ENCODE data around the gene LGSN. TPM values are rescaled to one million over a fixed set of nuclear protein-coding genes. Genes with fewer than 3 reads are reported as not detected.
"Not testable (repeated sequence)": the region's sequence is repeated elsewhere in the genome, so short reads cannot be mapped to it uniquely, and the experiment has no call there.

LGSN gene
- total and polyA plus RNA-seq, 7 experiments from 2014 or later, result 0.11 to 0.21 TPM; not detected in 5

GRCh38 chr6:63340351-63340750 lies 20.6 kb upstream of the LGSN start:
- no peak for DNase-seq
- Mint-ChIP-seq H3K36me3 (no peaks in the 10 kb centered on the region), H3K27me3 (no peaks in the 10 kb centered on the region), H3K4me3 (no peak overlapping the region), H3K9me3 (peaks cover 0 to 33% (median 14%) of the 10 kb centered on the region in 11 donors), H3K4me1 (no peaks in the 10 kb centered on the region), H3K27ac (no peak overlapping the region)
- ATAC-seq, result no peak
- Histone ChIP-seq H3K4me1 (ENCODE audit: control insufficient read depth in 2 of 2, insufficient read depth in 2 of 2, low read length in 2 of 2) (no peaks in the 10 kb centered on the region), H3K27me3 (ENCODE audit: control insufficient read depth in 2 of 2, insufficient read depth in 2 of 2, low read length in 2 of 2) (no peaks in the 10 kb centered on the region), H3K36me3 (ENCODE audit: control insufficient read depth in 2 of 3, insufficient read depth in 3 of 3, low read length in 3 of 3) (no peaks in the 10 kb centered on the region), H3K4me3 (ENCODE audit: low read length) (no peak overlapping the region), H3K27ac (ENCODE audit: low read depth, low read length) (no peak overlapping the region), H3K9me3 (ENCODE audit: control insufficient read depth in 2 of 3, low read length in 3 of 3) (peaks cover 0 to 9% (median 0%) of the 10 kb centered on the region in 3 experiments)
- ChIA-PET CTCF (no interaction called here), POLR2A (no interaction called here)
- intact Hi-C loops (cut with micrococcal nuclease), result no loop called here

DNA sequence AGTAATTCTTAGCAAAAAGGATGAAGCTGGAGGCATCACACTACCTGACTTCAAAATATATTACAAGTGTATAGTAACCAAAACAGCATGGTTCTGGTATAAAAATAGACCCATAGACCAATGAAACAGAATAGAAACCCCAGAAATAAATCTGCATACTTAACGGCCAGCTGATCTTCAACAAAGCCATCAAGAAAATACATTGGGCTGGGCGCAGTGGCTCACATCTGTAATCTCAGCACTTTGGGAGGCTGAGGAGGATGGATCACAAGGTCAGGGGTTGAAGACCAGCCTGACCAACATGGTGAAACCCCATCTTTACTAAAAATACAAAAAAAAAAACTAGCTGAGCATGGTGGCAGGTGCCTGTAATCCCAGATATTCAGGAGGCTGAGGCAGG lies 14.9 kb upstream of the LGSN start:
- CTCF ChIA-PET; H3K27me3 ChIP-seq (ENCODE audit: control insufficient read depth in 2 of 2, insufficient read depth in 2 of 2, low read length in 2 of 2); intact Hi-C loops (cut with micrococcal nuclease); H3K4me1 ChIP-seq (ENCODE audit: control insufficient read depth in 2 of 2, insufficient read depth in 2 of 2, low read length in 2 of 2); H3K27me3 Mint-ChIP-seq; H3K4me3 ChIP-seq (ENCODE audit: low read length); H3K36me3 Mint-ChIP-seq; ATAC-seq; DNase-seq; H3K9me3 ChIP-seq (ENCODE audit: control insufficient read depth in 2 of 3, low read length in 3 of 3); POLR2A ChIA-PET; H3K4me1 Mint-ChIP-seq; H3K27ac ChIP-seq (ENCODE audit: low read depth, low read length); H3K36me3 ChIP-seq (ENCODE audit: control insufficient read depth in 2 of 3, insufficient read depth in 3 of 3, low read length in 3 of 3); H3K4me3 Mint-ChIP-seq; H3K27ac Mint-ChIP-seq: not testable (repeated sequence)
- peaks cover 0 to 18% (median 8%) of the 10 kb centered on the region in 11 donors for H3K9me3 Mint-ChIP-seq

GRCh38 chr6:63333440-63333839 lies 13.7 kb upstream of the LGSN start:
- no peak overlapping the region for H3K27ac ChIP-seq (ENCODE audit: low read depth, low read length)
- H3K4me1 ChIP-seq (ENCODE audit: control insufficient read depth in 2 of 2, insufficient read depth in 2 of 2, low read length in 2 of 2), result no peaks in the 10 kb centered on the region
- no peak overlapping the region for H3K27ac Mint-ChIP-seq
- CTCF ChIA-PET, result no interaction called here
- DNase-seq (no peak), ATAC-seq (no peak)
- H3K36me3 ChIP-seq (ENCODE audit: control insufficient read depth in 2 of 3, insufficient read depth in 3 of 3, low read length in 3 of 3), result no peaks in the 10 kb centered on the region
- H3K9me3 Mint-ChIP-seq, result peaks cover 0 to 12% (median 6%) of the 10 kb centered on the region in 11 donors
- peaks cover 0 to 8% (median 3%) of the 10 kb centered on the region in 5 donors for H3K27me3 Mint-ChIP-seq
- no peak overlapping the region for H3K4me3 ChIP-seq (ENCODE audit: low read length)
- H3K9me3 ChIP-seq (ENCODE audit: control insufficient read depth in 2 of 3, low read length in 3 of 3), result peaks cover 0 to 4% (median 0%) of the 10 kb centered on the region in 3 experiments
- H3K4me1 Mint-ChIP-seq, result no peaks in the 10 kb centered on the region
- H3K27me3 ChIP-seq (ENCODE audit: control insufficient read depth in 2 of 2, insufficient read depth in 2 of 2, low read length in 2 of 2), result no peaks in the 10 kb centered on the region
- POLR2A ChIA-PET, result no interaction called here
- intact Hi-C loops (cut with micrococcal nuclease), result no loop called here
- H3K36me3 Mint-ChIP-seq, result no peaks in the 10 kb centered on the region
- H3K4me3 Mint-ChIP-seq, result no peak overlapping the region

- peaks cover 0 to 24% (median 12%) of the 10 kb centered on the region in 11 donors for H3K9me3 Mint-ChIP-seq
- H3K27ac Mint-ChIP-seq; H3K36me3 ChIP-seq (ENCODE audit: control insufficient read depth in 2 of 3, insufficient read depth in 3 of 3, low read length in 3 of 3); H3K4me3 ChIP-seq (ENCODE audit: low read length); intact Hi-C loops (cut with micrococcal nuclease); H3K4me1 Mint-ChIP-seq; ATAC-seq; CTCF ChIA-PET; H3K27me3 ChIP-seq (ENCODE audit: control insufficient read depth in 2 of 2, insufficient read depth in 2 of 2, low read length in 2 of 2); H3K4me1 ChIP-seq (ENCODE audit: control insufficient read depth in 2 of 2, insufficient read depth in 2 of 2, low read length in 2 of 2); H3K27me3 Mint-ChIP-seq; H3K27ac ChIP-seq (ENCODE audit: low read depth, low read length); DNase-seq; H3K36me3 Mint-ChIP-seq; H3K9me3 ChIP-seq (ENCODE audit: control insufficient read depth in 2 of 3, low read length in 3 of 3); H3K4me3 Mint-ChIP-seq: not testable (repeated sequence)
- POLR2A ChIA-PET, result interaction anchor here (1.1 kb wide), 1 partner anchor 22 kb away, joined by 3 read pairs; no protein-coding TSS in a partner anchor
These were observed 6.8 kb upstream of the LGSN start for GRCh38 chr6:63326630-63327029.

DNA sequence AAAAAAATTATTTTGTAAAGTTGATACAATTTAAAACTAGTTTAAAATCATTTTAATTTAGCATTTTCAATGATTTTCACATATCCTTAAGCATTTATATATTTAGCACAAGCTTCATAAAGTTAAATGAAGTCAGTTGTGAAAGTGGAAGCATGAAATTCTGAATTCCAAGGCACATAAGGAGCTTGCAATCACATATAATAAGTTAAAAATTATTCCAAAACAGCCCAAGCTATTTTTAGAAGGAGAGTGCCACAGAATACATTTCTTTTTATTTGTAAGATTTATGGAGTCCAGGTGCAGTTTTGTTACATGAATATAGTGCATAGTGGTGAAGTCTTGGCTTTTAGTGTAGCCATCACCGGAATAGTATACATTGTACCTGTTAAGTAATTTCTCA lies 3.2 kb upstream of the LGSN start:
- no peak overlapping the region for H3K4me3 ChIP-seq (ENCODE audit: low read length)
- no peaks in the 10 kb centered on the region for H3K9me3 ChIP-seq (ENCODE audit: control insufficient read depth in 2 of 3, low read length in 3 of 3)
- Mint-ChIP-seq H3K27ac (no peak overlapping the region), H3K9me3 (peaks cover 0 to 21% (median 12%) of the 10 kb centered on the region in 11 donors), H3K4me1 (no peaks in the 10 kb centered on the region), H3K36me3 (peaks cover 0 to 4% (median 0%) of the 10 kb centered on the region in 5 donors), H3K4me3 (no peak overlapping the region), H3K27me3 (peaks cover 0 to 8% (median 4%) of the 10 kb centered on the region in 5 donors)
- ChIA-PET POLR2A (no interaction called here), CTCF (no interaction called here)
- no peaks in the 10 kb centered on the region for H3K36me3 ChIP-seq (ENCODE audit: control insufficient read depth in 2 of 3, insufficient read depth in 3 of 3, low read length in 3 of 3)
- H3K27ac ChIP-seq (ENCODE audit: low read depth, low read length), result no peak overlapping the region
- intact Hi-C loops (cut with micrococcal nuclease), result no loop called here
- H3K27me3 ChIP-seq (ENCODE audit: control insufficient read depth in 2 of 2, insufficient read depth in 2 of 2, low read length in 2 of 2), result no peaks in the 10 kb centered on the region
- DNase-seq (no peak), ATAC-seq (no peak)
- H3K4me1 ChIP-seq (ENCODE audit: control insufficient read depth in 2 of 2, insufficient read depth in 2 of 2, low read length in 2 of 2), result no peaks in the 10 kb centered on the region

DNA sequence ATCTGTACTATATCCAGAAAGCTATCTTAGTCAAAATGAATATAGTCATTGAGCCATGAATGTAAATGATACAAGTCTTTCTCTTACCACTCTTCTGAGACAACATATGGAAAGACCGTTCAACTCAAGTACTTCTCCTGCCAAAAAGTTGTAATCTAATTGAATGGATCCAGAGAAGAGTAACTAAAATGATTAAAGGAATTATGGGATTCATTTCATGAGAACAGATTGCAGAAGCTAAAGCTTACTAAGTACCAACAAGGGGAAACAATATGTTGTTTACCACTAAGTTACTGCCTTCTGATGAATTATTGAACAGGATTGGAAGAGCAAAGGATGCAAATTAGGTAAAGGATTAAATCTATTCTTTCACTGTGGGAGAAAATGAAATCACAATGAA lies 2.0 kb upstream of the LGSN start:
- peaks cover 0 to 8% (median 4%) of the 10 kb centered on the region in 5 donors for H3K27me3 Mint-ChIP-seq
- ChIA-PET POLR2A (no interaction called here), CTCF (no interaction called here)
- DNase-seq (no peak), ATAC-seq (no peak)
- peaks cover 0 to 12% (median 9%) of the 10 kb centered on the region in 11 donors for H3K9me3 Mint-ChIP-seq
- no peak overlapping the region for H3K4me3 Mint-ChIP-seq
- Histone ChIP-seq H3K36me3 (ENCODE audit: control insufficient read depth in 2 of 3, insufficient read depth in 3 of 3, low read length in 3 of 3) (no peaks in the 10 kb centered on the region), H3K27ac (ENCODE audit: low read depth, low read length) (no peak overlapping the region), H3K27me3 (ENCODE audit: control insufficient read depth in 2 of 2, insufficient read depth in 2 of 2, low read length in 2 of 2) (no peaks in the 10 kb centered on the region), H3K4me3 (ENCODE audit: low read length) (no peak overlapping the region), H3K4me1 (ENCODE audit: control insufficient read depth in 2 of 2, insufficient read depth in 2 of 2, low read length in 2 of 2) (no peaks in the 10 kb centered on the region), H3K9me3 (ENCODE audit: control insufficient read depth in 2 of 3, low read length in 3 of 3) (no peaks in the 10 kb centered on the region)
- H3K36me3 Mint-ChIP-seq, result no peaks in the 10 kb centered on the region
- intact Hi-C loops (cut with micrococcal nuclease), result no loop called here
- H3K4me1 Mint-ChIP-seq, result no peaks in the 10 kb centered on the region
- no peak overlapping the region for H3K27ac Mint-ChIP-seq

GRCh38 chr6:63317641-63318040 lies 2.1 kb downstream of the LGSN start:
- H3K27me3 ChIP-seq (ENCODE audit: control insufficient read depth in 2 of 2, insufficient read depth in 2 of 2, low read length in 2 of 2), result no peaks in the 10 kb centered on the region
- CTCF ChIA-PET, result no interaction called here
- Mint-ChIP-seq H3K27ac (no peak overlapping the region), H3K4me1 (no peaks in the 10 kb centered on the region), H3K36me3 (no peaks in the 10 kb centered on the region), H3K4me3 (no peak overlapping the region), H3K27me3 (peaks cover 2 to 15% (median 10%) of the 10 kb centered on the region in 5 donors), H3K9me3 (peaks cover 0 to 5% (median 0%) of the 10 kb centered on the region in 11 donors)
- no peak overlapping the region for H3K27ac ChIP-seq (ENCODE audit: low read depth, low read length)
- no peaks in the 10 kb centered on the region for H3K9me3 ChIP-seq (ENCODE audit: control insufficient read depth in 2 of 3, low read length in 3 of 3)
- no peaks in the 10 kb centered on the region for H3K36me3 ChIP-seq (ENCODE audit: control insufficient read depth in 2 of 3, insufficient read depth in 3 of 3, low read length in 3 of 3)
- ATAC-seq (no peak), DNase-seq (no peak)
- H3K4me3 ChIP-seq (ENCODE audit: low read length), result no peak overlapping the region
- POLR2A ChIA-PET, result no interaction called here
- intact Hi-C loops (cut with micrococcal nuclease), result no loop called here
- no peaks in the 10 kb centered on the region for H3K4me1 ChIP-seq (ENCODE audit: control insufficient read depth in 2 of 2, insufficient read depth in 2 of 2, low read length in 2 of 2)

Measured in naive thymus-derived CD4-positive, alpha-beta T cell (primary cell).